ENCODE measurements around the gene NLRP9.

Gene NLRP9

GRCh38 chr19:55687281-55688201, 50.7 kb downstream of the NLRP9 start:
- no peak for DNase-seq (ENCODE audit: low spot score)

- no peak for DNase-seq (ENCODE audit: low spot score)
These were observed 51.7 kb downstream of the NLRP9 start for GRCh38 chr19:55686311-55687050.

- no peak for DNase-seq (ENCODE audit: low spot score)
These were observed 52.4 kb downstream of the NLRP9 start for GRCh38 chr19:55685776-55686175.

GRCh38 chr19:55684946-55685681, 53.1 kb downstream of the NLRP9 start:
- no peak for DNase-seq (ENCODE audit: low spot score)

- DNase-seq (ENCODE audit: low spot score), result no peak
These were observed 54.5 kb downstream of the NLRP9 start for GRCh38 chr19:55683449-55684261.

- DNase-seq (ENCODE audit: low spot score), result no peak
These were observed 56.8 kb downstream of the NLRP9 start for GRCh38 chr19:55681131-55682092.

GRCh38 chr19:55680339-55681130, 57.7 kb downstream of the NLRP9 start:
- DNase-seq (ENCODE audit: low spot score), result no peak

- no peak for DNase-seq (ENCODE audit: low spot score)
These were observed 58.6 kb downstream of the NLRP9 start for GRCh38 chr19:55679343-55680257.

- DNase-seq (ENCODE audit: low spot score), result no peak
These were observed 60.0 kb downstream of the NLRP9 start for GRCh38 chr19:55678121-55678671.

GRCh38 chr19:55677572-55678028, 60.6 kb downstream of the NLRP9 start:
- no peak for DNase-seq (ENCODE audit: low spot score)

GRCh38 chr19:55676889-55677505, 61.2 kb downstream of the NLRP9 start:
- DNase-seq (ENCODE audit: low spot score), result no peak

- DNase-seq (ENCODE audit: low spot score), result no peak
These were observed 61.8 kb downstream of the NLRP9 start for GRCh38 chr19:55676383-55676782.

GRCh38 chr19:55675661-55676354, 62.4 kb downstream of the NLRP9 start:
- peak; percentile 33 for DNase-seq (ENCODE audit: low spot score)

GRCh38 chr19:55674841-55675660, 63.2 kb downstream of the NLRP9 start, which contains the start of gene EPN1:
Gene EPN1 (plus strand): TSS chr19:55675226. CDS start chr19:55678628, 3,402 bp downstream.
- DNase-seq (ENCODE audit: low spot score), result peak; percentile 98

GRCh38 chr19:55674459-55674840, 63.8 kb downstream of the NLRP9 start:
- DNase-seq (ENCODE audit: low spot score), result no peak

GRCh38 chr19:55673889-55674288, 64.3 kb downstream of the NLRP9 start:
- DNase-seq (ENCODE audit: low spot score), result no peak

All from SW480 (cell line).